ENCODE data around the gene KHDRBS1.
"Not testable (repeated sequence)": the region's sequence is repeated elsewhere in the genome, so short reads cannot be mapped to it uniquely, and the experiment has no call there.

The KHDRBS1 gene

DNA sequence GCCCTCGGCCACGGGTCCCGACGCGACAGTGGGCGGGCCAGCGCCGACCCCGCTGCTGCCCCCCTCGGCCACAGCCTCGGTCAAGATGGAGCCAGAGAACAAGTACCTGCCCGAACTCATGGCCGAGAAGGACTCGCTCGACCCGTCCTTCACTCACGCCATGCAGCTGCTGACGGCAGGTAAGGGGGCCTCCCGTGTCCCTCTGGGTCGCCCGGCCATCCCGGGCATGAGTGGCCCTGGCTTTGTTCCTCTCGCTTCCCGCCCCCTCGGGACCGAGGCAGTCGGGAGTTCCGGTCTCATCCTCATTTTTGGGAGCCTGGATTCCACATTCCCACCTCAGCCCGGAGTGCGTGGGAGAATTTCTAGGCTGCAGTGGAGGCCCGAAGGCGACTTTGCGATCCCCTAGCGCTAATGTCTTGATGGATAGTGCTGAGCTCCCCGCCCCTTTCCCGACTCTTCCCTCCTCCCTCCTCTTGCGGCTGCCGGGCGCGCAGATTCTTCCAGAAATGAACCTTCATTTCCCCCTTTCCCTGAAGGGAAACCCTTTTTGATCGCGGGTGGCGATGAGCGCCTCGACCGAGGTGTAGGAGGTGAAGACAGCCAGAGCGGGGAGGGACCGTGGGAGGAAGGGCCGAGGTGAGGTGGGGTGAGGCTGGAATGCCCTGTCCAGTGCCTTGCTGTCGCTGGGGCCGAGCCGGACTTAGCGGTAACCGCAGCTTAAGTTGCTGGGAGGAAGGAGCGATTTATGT is 705 bp downstream of the KHDRBS1 start:
- peak; percentile 40 for DNase-seq

DNA sequence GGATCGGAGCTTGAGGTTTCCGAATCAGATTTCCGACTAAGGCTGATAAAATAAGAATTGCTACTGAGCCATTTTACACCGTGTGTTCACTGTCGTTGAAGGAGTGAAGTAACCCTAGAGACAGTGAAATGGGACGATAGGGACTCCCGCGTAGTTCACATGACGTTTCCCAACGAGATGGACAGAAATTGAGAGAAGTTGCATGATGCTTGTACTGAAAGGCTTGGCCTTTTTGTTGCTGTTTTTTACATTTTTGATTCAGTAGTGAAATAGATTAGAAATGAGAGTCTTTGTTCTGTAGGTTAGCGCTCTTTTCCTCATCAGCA is 1.2 kb downstream of the KHDRBS1 start:
- no peak for DNase-seq

GRCh38 chr1:32020339-32020738 is 6.7 kb downstream of the KHDRBS1 start:
- DNase-seq: no peak

GRCh38 chr1:32021574-32022018 is 7.9 kb downstream of the KHDRBS1 start:
- not testable (repeated sequence) for DNase-seq

GRCh38 chr1:32023351-32023750 is 9.7 kb downstream of the KHDRBS1 start:
- DNase-seq: no peak

DNA sequence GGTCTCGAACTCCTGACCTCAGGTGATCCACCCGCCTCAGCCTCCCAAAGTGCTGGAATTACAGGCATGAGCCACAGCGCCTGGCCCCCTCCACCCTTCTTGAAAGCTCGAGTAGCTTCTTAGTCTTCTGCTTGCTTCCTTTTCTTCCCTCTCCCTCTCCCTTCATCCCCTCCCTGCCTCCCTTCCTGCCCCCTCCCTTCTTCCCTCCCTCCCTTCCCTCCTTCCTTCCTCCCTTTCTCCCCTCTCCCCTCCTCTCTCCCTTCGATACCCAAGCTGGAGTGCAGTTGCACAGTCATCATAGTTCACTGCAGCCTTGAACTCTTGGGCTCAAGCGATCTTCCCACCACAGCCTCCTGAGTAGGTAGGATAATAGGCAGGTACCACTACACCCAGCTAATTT is 11.8 kb downstream of the KHDRBS1 start:
- no peak for DNase-seq

DNA sequence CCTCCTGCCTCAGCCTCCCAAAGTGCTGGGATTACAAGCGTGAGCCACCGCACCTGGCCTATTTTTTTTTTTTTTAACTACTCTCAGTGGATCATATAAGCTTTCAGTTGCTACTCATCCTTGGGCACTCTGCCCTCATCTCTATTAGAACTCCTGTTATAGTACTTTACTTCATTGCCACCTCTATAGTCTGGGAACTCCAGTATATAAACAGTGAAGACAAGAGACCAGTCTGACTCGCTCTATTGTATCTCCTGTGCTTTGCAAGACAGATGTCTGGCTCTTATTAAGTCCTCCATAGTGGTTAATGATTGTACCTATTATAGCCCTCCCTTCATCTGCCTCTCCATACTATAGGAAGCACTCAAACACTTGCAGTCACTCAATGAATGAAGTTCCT is 15.1 kb downstream of the KHDRBS1 start:
- peak; percentile 37 for DNase-seq

- DNase-seq: peak; percentile 31
Observed at GRCh38 chr1:32031578-32032274, 18.1 kb downstream of the KHDRBS1 start.

- DNase-seq: no peak
Observed at GRCh38 chr1:32032275-32032615, 18.6 kb downstream of the KHDRBS1 start.

GRCh38 chr1:32035119-32035518 is 21.5 kb downstream of the KHDRBS1 start:
- DNase-seq: no peak

DNA sequence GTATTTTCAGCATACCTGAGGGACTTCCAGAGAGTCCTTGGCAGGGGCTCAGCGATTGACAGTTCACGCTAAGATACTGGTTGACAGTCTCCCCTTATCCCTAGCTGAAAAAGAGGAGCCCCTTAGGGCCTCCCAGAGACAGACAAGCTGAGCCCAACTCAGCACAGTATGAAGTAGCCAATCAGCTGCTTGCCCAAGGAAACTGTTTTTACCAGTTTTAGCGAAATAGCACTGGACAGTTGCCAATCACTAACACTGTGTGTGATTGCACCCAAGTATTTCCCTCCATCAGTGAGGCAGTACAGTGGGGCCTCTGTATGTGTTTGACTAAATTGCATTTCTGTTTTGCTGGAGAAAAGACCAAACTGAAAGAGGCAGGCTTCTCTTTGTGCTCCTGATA is 27.0 kb downstream of the KHDRBS1 start:
- no peak for DNase-seq

DNA sequence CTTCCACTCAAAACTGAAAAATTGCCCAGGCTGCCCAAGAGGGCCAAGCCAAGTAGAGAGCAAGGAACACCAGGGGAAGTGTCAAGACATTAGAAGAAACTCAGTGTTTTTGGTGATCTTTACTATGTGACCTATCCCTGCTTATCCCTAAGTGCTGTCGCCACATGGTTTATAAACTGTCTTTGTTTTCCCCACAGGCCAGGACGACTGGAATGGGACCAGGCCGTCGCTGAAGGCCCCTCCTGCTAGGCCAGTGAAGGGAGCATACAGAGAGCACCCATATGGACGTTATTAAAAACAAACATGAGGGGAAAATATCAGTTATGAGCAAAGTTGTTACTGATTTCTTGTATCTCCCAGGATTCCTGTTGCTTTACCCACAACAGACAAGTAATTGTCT is 28.7 kb downstream of the KHDRBS1 start:
- no peak for DNase-seq

DNA sequence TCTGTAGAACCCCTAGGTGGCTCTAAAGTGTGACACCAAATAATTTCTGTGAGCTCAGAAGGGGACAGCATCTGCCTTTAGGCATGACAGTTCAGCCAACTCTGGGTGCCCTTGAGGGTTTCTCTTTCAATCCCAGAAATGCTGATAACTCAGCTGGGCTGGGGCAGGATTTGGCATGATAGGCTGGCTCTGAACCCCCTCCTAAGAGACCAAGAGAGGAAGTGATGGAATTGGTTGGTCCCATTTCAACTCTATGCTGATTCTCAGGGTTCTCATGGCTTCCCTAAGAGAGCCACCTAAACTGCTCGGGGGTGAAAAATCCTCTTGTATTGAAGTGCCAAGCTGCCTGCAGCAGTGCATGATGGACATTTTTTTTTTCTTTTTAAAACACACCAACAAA is 30.6 kb downstream of the KHDRBS1 start:
- DNase-seq: no peak

DNA sequence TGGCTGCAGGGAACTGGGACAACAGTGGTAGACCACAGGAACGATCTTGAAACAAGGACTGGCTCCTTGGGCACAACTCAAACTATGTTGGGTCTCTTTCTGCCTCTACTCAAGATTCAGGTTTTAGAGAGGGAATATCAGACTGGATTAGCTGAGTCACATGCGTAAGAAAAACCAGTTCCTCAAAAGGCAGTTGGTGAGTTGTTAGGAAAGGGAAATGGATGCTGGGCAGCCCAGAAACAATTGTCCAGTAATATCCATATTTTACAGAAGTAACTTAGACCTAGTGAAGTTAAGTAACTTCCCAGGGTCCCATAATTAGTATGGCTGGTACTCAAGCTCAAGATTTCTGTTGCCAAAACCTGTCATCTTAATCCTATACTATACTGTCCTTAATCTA is 32.1 kb downstream of the KHDRBS1 start:
- DNase-seq: no peak

DNA sequence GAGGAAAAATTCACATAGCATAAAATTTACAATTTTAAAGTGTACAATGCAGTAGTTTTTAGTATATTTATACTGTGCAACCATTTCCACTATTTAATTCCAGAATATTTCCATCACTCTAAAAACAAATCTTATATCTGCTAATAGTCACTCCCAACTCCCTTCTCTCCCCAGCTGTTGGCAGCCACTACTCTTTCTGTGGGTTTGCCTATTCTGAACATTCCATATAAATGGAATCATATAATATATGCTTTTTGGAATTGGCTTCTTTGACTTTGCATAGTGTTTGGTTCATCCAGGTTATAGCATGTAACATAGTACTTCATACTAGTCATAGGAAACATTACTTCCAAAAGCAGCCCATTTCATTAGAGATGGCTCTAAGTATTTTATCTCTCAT is 34.0 kb downstream of the KHDRBS1 start:
- no peak for DNase-seq

DNA sequence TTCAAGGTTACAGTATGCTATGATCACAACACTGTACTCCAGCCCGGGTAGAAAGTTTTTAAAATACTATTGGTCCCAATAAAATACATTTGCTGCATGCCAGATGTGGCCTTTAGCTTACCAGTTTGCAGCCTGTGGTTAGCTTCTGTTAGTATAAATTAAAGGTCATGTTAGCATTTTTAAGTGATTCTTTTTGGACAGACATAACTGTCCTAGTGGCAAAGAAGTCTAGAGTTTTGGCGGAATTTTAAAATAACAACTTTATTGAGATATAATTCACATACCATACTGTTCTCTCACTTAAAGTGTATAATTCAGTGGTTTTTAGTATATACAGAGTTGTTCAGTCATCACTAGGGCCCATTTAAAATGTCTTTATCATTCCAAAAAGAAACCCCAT is 34.8 kb downstream of the KHDRBS1 start:
- DNase-seq: no peak

DNA sequence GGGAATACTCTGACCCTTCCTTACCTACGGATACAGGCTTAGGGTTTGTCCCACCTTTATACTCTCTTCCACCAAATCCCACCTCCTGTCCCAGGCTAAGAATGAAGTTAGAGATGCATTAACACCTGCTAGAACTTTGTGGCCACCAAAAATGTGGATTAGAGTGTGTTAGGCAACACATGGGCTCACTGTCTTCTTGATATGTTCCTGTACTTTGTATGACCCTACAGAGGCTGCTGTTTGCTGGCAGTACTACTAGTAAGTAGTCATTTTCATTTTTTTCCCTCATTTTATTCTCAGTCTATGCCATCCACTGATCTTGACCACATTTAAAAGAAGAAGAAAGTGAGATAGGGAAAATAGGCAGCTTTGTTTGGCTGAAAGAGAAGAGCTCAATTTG is 38.0 kb downstream of the KHDRBS1 start:
- no peak for DNase-seq

GRCh38 chr1:32052887-32053286 is 39.2 kb downstream of the KHDRBS1 start:
- DNase-seq: peak; percentile 17

DNA sequence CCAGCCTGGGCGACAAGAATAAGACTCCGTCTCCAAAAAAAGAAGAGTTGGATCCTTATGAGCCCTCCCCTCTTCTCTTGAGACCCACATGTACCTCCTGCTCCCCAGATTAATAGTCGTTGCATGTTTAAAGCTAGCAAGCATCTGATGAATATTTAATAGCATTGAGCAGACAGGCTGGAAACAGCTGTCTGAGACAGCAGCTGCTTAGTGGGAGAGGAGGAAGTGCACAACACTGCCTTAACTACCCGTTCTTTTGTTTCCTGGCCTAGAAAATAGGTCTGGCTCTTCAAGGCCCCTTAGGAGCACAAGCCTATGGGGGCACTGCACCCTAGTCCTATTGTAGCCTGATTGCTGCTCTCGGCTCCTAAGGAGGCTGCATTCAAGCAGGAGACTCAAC is 41.7 kb downstream of the KHDRBS1 start:
- no peak for DNase-seq

DNA sequence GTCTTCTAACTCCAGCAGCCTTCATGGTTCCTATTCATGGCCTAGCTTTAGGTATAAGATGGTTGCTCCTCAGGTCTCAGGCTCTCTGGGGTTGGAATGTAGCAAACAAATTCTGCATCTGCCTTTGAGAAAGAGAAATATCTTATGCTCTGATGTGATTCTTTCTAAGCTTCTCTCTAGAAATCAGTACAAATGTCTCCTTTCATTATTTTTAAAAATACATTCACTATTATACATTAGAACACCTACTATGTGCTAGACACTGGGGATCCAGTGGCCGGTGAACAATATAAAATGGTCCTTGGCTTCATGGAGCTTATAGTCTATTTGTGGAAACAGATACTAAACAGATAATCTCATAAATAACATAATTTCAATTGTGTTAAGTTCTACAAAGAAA is 42.9 kb downstream of the KHDRBS1 start:
- no peak for DNase-seq

DNA sequence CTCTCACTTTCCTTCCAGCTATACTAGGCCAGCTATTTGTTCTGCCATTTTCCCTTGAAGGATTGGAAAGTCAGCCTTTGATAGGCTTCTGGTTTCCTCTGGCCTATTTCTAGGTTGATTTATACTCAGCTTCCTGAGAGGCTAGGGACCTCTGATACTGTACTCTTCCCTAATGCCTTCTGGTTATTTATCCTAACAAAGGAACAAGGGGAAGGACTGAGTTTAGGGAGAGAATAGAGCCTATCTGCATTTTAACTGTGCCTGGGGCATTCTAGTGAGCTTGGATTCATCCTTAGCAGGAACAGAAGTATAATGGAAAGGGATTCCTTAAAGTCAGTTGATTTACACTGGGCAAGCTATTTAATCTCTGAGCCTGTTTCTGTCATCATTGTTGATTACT is 47.2 kb downstream of the KHDRBS1 start:
- no peak for DNase-seq

- no peak for DNase-seq
Observed at GRCh38 chr1:32062867-32063230, 49.2 kb downstream of the KHDRBS1 start.

- peak; percentile 73 for DNase-seq
Observed at GRCh38 chr1:32063261-32063681, 49.6 kb downstream of the KHDRBS1 start.

DNA sequence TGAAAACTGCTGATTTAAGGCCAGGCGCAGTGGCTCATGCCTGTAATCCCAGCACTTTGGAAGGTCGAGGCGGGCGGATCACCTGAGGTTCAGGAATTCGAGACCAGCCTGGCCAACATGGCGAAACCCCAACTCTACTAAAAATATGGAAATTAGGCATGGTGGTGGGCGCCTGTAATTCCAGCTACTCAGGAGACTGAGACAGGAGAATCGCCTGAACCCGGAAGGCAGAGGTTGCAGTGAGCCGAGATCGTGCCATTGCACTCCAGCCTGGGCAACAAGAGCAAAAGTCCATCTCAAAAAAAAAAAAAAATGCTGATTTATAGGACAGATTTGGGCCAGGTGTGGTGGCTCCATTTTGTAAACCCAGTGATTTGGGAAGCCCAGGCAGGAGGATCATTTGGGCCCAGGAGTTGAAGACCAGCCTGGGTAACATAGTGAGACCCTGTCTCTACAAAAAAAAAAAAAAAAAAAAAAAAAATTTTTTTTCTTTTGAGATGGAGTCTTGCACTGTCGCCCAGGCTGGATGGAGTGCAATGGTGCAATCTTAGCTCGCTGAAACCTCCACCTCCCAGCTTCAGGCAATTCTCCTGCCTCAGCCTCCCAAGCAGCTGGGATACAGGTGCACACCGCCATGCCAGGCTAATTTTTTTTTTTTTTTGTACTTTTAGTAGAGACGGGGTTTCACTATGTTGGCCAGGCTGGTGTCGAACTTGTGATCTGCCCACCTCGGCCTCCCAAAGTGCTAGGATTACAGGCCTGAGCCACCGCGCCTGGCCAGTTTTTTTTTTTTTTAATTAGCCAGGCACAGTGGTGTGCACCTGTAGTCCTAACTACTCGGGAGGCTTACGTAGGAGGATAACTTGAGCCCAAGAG is 52.2 kb downstream of the KHDRBS1 start:
- DNase-seq: not testable (repeated sequence)

Data from kidney glomerular epithelial cell (primary cell).